ENCODE measurements around the gene PCDHA2. TPM values are rescaled to one million over a fixed set of nuclear protein-coding genes. Genes with fewer than 3 reads are reported as not detected.
"Not testable (repeated sequence)": the region's sequence is repeated elsewhere in the genome, so short reads cannot be mapped to it uniquely, and the experiment has no call there.

Gene PCDHA2
- total RNA-seq, result not detected
- long read RNA-seq, result 0 reads

DNA sequence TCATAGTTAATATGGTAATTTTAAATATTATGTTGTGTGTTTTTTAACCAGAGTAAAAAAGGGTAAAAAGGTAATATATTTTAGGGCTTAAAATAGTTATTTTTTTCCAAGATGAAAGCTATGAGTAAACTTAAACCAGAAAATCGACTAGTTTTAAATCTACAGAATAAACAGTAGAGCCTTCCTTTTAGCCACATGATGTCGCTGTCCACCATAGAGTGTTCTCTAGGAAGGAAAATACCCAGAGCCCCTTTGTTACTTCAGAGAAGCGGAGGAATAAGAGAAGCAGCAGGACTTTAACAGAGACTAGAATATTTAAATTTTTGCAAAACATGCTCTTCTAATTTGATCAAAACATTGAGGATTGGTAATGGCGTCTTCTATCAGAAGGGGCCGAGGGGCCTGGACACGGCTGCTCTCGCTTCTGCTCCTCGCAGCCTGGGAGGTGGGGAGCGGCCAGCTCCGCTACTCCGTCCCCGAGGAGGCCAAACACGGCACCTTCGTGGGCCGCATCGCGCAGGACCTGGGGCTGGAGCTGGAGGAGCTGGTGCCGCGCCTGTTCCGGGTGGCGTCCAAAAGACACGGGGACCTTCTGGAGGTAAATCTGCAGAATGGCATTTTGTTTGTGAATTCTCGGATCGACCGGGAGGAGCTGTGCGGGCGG lies at the start of gene PCDHA2:
Gene PCDHA2 (plus strand): TSS at position 258 of the 664 bp plus-strand sequence.
- no peak for ATAC-seq
- DNase-seq, result no peak
- intact Hi-C loops (cut with DNase I), result no loop called here

DNA sequence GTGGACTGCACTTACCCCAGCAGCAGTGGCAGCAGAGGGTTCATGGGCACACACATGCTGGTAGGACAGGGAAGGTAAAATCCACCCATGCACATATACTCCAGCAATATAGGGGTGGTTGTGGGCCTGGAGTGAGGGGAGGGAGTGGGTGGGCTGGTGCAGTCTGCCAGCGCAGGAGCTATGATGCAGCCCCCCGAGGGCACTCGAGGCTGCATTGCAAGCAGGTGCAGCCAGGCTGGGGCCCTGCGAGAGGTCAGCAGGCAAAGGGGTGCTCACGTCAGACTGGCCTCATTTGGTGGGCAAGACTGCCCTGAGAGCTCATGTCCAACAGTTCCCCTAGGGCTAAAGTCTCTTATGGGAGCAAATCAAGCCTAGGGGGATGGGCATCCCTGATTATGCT lies 41.1 kb upstream of the PCDHA2 start:
- intact Hi-C loops (cut with DNase I), result no loop called here
- no peak for DNase-seq
- ATAC-seq, result no peak

DNA sequence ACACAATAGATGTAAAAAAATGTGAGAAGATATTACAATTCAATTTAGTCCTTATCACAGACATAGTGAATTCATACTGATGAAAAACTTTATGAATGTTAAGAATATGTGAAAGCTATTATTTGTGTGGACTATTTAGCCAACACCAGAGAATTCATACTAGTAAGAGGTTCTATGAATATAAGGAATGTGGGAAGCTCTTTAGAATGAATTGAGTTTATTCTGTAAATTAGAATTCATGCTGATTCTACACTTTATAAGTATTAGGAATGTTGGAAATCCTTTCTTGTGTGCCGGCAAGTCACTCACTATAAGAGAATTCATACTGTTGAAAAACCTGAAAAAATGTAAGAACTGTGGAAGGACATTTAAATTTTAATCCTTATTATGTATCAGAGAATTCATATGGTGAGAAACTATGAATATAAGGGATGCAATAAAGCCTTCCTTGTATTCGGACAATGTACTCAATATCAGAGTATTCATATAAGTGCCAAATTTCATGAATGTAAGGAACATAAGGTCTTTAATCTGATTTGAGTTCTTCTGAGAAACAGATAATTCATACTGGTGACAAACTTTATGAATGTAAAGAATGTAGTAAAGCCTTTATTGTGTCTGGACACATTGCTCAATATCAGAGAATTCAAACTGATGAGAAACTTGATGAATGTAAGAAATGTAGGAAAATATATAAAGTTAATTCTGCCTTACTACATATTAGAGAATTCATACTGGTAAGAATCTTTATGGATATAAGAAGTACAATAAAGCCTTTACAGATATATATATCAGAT lies 30.3 kb upstream of the PCDHA2 start:
- ATAC-seq (no peak), DNase-seq (no peak)
- intact Hi-C loops (cut with DNase I), result no loop called here

DNA sequence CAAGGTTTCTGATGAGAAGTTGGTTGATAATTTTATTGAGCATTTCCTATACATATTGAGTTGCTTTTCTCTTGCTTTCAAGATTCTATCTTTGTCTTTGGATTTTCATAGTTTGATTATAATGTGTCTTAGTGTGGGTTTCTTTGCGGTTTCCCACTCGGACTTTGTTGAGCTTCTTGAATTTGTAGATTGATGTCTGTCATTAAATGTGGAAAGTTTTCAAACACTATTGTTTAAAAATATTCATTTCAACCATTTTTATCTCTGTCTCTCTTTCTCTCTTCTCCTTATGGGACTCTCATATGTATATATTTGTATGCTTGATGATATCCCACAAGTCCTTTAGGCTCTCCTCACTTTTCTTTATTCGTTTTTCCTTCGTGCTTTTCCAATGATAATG lies 27.2 kb upstream of the PCDHA2 start:
- ATAC-seq, result no peak
- DNase-seq, result no peak
- intact Hi-C loops (cut with DNase I), result no loop called here

DNA sequence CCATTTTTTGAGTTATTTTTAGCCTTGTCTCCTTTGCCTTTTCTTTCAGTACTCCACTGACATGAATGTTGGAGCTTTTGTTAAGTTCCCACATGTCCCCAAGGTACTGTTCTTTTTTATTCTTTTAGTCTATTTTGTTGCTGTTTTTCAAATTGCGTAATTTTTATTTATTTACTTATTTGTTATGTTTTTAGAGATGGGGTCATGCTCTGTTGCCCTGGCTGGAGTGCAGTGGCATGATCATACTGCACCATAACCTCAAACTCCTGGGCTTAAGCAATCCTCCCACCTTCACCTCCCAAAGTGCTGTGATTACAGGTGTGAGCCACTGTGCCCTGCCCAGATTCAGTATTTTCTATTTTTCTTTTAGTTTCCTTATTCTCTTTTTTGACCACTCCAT lies 14.1 kb upstream of the PCDHA2 start:
- no peak for DNase-seq
- no peak for ATAC-seq
- intact Hi-C loops (cut with DNase I), result no loop called here

DNA sequence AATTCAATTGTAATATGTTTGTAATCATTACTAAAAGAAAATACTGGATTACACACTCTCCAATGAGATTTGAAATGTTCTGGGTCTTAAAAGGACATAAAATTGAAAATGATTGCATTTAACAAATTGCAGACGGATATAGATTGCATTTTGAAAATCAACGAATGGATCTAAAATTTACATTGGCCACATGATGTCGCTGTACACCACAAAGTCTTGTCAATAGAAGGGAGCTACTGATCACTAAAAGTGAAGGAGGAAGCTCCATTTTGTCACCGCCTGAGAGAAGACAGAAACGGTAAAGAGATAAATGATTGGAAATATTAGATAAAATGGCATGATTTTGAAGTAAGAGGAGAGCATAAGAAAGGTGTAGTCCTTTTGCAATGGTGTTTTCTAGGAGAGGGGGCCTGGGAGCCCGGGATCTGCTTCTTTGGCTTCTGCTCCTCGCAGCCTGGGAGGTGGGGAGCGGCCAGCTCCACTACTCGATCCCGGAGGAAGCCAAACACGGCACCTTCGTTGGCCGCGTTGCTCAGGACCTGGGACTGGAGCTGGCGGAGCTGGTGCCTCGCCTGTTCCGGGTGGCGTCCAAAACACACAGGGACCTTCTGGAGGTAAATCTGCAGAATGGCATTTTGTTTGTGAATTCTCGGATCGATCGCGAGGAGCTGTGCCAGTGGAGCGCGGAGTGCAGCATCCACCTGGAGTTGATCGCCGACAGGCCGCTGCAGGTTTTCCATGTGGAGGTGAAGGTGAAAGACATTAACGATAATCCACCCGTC lies 8.6 kb upstream of the PCDHA2 start, which contains the start of gene PCDHA1:
Gene PCDHA1 (plus strand): TSS at position 236 of the 782 bp plus-strand sequence.
- intact Hi-C loops (cut with DNase I), result no loop called here
- no peak for ATAC-seq
- no peak for DNase-seq

DNA sequence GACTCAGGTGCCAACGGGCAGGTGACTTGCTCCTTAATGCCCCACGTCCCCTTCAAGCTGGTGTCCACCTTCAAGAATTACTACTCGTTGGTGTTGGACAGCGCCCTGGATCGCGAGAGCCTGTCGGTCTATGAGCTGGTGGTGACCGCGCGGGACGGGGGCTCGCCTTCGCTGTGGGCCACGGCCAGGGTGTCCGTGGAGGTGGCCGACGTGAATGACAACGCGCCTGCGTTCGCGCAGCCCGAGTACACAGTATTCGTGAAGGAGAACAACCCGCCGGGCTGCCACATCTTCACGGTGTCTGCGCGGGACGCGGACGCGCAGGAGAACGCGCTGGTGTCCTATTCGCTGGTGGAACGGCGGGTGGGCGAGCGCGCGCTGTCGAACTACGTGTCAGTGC lies 7.2 kb upstream of the PCDHA2 start:
- ATAC-seq, result not testable (repeated sequence)

DNA sequence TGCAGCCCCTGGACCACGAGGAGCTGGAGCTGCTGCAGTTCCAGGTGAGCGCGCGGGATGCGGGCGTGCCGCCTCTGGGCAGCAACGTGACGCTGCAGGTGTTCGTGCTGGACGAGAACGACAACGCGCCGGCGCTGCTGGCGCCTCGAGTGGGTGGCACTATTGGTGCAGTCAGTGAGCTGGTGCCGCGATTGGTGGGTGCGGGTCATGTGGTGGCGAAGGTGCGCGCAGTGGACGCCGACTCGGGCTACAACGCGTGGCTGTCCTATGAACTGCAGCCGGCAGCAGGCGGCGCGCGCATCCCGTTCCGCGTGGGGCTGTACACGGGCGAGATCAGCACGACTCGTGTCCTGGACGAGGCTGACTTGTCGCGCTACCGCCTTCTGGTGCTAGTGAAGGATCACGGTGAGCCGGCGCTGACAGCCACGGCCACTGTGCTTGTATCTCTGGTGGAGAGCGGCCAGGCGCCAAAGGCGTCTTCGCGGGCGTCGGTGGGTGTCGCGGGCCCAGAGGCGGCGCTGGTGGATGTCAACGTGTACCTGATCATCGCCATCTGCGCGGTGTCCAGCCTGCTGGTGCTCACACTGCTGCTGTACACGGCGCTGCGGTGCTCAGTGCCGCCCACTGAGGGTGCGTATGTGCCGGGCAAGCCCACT lies 6.7 kb upstream of the PCDHA2 start:
- DNase-seq; intact Hi-C loops (cut with DNase I); ATAC-seq: not testable (repeated sequence)

More for the DNA sequence above, 7.2 kb upstream of the PCDHA2 start:
- DNase-seq; intact Hi-C loops (cut with DNase I): not testable (repeated sequence)

DNA sequence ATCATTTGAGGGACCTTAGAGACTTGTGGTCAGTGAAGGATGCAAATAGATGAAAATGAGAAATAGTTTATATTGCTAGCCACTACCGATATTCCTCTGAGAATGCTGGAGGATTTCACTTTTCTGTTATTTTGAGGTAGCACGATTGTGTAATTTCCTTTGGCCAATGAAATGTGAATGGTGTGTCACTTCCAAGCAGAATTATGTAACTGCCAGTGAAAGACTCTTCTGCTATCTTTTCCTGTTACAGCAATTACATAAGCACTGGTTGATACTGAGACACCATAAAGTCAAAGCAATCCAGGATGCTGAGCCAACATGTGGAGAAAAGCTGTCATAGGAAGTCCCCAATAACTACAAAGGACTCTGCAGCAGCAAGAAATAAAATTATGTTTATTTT lies 3.6 kb upstream of the PCDHA2 start:
- ATAC-seq (no peak), DNase-seq (no peak)
- intact Hi-C loops (cut with DNase I), result no loop called here

DNA sequence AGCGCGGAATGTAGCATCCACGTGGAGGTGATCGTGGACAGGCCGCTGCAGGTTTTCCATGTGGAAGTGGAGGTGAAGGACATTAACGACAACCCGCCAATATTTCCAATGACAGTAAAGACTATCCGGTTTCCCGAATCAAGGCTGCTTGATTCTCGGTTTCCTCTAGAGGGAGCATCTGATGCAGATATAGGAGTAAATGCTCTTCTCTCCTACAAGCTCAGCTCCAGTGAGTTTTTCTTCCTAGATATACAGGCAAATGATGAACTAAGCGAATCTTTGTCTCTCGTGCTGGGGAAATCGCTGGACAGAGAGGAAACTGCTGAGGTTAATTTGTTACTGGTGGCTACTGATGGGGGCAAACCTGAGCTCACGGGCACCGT lies 598 bp downstream of the PCDHA2 start:
- DNase-seq, result no peak
- intact Hi-C loops (cut with DNase I), result no loop called here

DNA sequence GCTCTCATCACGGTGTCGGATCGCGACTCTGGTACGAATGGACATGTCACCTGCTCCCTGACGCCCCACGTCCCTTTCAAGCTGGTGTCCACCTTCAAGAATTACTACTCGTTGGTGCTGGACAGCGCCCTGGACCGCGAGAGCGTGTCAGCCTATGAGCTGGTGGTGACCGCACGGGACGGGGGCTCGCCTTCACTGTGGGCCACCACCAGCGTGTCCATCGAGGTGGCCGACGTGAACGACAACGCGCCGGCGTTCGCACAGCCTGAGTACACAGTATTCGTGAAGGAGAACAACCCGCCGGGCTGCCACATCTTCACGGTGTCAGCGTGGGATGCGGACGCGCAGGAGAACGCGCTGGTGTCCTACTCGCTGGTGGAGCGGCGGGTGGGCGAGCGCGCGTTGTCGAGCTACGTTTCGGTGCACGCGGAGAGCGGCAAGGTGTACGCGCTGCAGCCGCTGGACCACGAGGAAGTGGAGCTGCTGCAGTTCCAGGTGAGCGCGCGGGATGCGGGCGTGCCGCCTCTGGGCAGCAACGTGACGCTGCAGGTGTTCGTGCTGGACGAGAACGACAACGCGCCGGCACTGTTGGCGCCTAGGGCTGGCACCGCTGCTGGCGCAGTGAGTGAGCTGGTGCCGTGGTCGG lies 1.5 kb downstream of the PCDHA2 start:
- DNase-seq; intact Hi-C loops (cut with DNase I); ATAC-seq: not testable (repeated sequence)

More for the DNA sequence above, 598 bp downstream of the PCDHA2 start:
- no peak for ATAC-seq

DNA sequence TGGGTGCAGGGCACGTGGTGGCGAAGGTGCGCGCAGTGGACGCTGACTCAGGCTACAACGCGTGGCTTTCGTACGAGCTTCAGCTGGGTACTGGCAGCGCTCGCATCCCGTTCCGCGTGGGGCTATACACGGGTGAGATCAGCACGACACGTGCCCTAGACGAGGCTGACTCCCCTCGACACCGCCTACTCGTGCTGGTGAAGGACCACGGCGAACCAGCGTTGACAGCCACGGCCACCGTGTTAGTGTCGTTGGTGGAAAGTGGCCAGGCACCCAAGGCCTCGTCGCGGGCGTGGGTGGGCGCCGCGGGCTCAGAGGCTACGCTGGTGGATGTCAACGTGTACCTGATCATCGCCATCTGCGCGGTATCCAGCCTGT lies 2.1 kb downstream of the PCDHA2 start:
- no peak for DNase-seq
- intact Hi-C loops (cut with DNase I), result no loop called here
- ATAC-seq, result no peak

DNA sequence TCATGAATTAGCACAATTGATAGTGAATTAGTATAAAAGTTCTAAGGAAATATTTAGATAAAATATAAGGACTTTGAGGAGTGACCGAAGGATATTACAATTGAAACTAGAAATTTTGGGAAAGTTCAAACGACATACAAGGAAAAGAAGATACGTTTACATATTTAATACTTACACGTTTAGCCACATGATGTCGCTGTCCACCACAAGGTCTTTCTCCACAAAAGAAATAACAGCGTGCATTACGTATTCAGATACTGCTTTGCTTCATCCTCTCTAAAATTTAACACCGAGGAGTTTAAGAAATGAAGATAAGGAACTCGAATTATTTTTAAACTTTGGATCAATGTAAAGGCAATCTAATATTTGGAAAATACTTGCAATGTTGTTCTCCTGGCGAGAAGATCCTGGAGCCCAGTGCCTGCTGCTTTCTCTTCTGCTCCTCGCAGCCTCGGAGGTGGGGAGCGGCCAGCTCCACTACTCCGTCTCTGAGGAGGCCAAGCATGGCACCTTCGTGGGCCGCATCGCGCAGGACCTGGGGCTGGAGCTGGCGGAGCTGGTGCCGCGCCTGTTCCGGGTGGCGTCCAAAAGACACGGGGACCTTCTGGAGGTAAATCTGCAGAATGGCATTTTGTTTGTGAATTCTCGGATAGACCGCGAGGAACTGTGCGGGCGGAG lies 6.3 kb downstream of the PCDHA2 start, which contains the start of gene PCDHA3:
Gene PCDHA3 (plus strand): TSS at position 242 of the 678 bp plus-strand sequence.
- ATAC-seq, result no peak
- DNase-seq, result no peak
- intact Hi-C loops (cut with DNase I), result no loop called here

DNA sequence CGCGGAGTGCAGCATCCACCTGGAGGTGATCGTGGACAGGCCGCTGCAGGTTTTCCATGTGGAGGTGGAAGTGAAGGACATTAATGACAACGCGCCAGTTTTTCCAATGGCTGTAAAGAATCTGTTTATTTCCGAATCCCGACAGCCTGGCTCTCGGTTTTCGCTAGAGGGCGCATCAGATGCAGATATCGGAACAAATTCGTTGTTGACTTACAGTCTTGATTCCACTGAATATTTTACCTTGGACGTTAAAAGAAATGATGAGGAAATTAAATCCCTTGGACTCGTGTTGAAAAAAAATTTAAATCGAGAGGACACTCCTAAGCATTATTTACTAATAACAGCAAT lies 6.8 kb downstream of the PCDHA2 start:
- no peak for ATAC-seq
- no peak for DNase-seq
- intact Hi-C loops (cut with DNase I), result no loop called here

DNA sequence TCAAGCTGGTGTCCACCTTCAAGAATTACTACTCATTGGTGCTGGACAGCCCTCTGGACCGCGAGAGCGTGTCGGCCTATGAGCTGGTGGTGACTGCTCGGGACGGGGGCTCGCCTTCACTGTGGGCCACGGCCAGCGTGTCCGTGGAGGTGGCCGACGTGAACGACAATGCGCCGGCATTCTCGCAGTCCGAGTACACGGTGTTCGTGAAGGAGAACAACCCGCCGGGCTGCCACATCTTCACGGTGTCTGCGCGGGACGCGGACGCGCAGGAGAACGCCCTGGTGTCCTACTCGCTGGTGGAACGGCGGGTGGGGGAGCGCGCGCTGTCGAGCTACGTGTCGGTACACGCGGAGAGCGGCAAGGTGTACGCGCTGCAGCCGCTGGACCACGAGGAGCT lies 7.7 kb downstream of the PCDHA2 start:
- intact Hi-C loops (cut with DNase I); ATAC-seq; DNase-seq: not testable (repeated sequence)

DNA sequence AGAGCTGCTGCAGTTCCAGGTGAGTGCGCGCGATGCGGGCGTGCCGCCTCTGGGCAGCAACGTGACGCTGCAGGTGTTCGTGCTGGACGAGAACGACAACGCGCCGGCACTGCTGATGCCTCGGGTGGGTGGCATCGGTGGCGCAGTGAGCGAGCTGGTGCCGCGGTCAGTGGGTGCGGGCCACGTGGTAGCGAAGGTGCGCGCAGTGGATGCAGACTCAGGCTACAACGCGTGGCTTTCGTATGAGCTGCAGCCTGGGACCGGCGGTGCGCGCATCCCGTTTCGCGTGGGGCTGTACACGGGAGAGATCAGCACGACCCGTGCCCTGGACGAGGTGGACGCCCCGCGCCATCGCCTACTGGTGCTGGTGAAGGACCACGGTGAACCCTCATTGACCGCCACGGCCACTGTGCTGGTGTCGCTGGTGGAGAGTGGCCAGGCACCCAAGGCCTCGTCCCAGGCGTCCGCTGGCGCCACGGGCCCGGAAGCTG lies 8.2 kb downstream of the PCDHA2 start:
- intact Hi-C loops (cut with DNase I), result no loop called here
- DNase-seq (no peak), ATAC-seq (no peak)

DNA sequence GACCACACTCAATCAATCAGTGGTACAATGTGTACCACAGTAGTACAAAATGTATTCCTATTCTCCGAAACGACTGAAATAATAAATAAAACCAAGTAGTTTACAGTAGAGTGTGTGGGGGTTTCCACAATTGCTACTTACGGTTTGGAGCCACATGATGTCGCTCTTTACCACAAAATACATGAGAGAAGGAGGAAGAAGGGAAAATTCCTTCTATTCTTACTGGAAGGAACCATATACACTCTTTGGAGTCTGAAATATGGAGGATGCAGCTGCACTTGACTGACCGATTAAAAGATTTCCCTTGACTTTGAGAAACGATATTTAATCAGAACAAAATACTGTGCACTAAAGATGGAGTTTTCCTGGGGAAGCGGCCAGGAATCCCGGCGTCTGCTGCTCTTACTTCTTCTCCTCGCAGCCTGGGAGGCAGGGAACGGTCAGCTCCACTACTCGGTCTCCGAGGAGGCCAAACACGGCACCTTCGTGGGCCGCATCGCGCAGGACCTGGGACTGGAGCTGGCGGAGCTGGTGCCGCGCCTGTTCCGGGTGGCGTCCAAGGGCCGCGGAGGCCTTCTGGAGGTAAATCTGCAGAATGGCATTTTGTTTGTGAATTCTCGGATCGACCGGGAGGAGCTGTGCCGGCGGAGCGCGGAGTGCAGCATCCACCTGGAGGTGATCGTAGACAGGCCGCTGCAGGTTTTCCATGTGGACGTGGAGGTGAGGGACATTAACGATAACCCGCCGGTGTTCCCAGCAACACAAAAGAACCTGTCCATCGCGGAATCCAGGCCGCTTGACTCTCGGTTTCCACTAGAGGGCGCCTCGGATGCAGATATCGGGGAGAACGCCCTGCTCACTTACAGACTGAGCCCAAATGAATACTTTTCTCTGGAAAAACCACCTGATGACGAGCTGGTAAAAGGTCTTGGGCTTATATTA lies 12.5 kb downstream of the PCDHA2 start, which contains the start of gene PCDHA4:
Gene PCDHA4 (plus strand): TSS at position 235 of the 942 bp plus-strand sequence.
- intact Hi-C loops (cut with DNase I), result no loop called here
- DNase-seq (peak; percentile 49), ATAC-seq (peak; percentile 53 to 60)

Measured in left cardiac atrium (tissue), 4 donors.